ENCODE measurements around the gene PYCARD.

DNA sequence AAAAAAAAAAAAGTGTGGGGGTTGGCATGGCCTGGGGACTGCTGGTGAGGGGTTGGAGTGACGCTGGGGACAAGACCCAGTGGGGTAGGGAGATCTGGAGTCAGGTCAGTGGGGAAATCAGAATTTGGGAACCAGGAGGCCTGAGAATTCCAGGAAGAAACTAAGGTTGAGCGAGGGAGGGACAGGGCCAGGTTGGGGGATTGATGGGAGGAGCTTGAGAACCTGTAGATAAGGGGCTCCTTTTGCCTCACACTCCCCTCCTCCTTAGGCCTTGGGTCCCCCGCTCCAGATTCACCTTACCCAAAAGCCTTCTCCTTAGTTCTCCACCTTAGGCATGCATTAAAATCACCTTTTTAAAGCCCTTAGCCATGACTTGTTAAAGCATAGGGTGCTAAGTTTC is 22.6 kb upstream of the PYCARD start:
- no peak for TF ChIP-seq POLR2A (IDR thresholded peaks at IDR 0.05)
- TF ChIP-seq, protein P1, sequence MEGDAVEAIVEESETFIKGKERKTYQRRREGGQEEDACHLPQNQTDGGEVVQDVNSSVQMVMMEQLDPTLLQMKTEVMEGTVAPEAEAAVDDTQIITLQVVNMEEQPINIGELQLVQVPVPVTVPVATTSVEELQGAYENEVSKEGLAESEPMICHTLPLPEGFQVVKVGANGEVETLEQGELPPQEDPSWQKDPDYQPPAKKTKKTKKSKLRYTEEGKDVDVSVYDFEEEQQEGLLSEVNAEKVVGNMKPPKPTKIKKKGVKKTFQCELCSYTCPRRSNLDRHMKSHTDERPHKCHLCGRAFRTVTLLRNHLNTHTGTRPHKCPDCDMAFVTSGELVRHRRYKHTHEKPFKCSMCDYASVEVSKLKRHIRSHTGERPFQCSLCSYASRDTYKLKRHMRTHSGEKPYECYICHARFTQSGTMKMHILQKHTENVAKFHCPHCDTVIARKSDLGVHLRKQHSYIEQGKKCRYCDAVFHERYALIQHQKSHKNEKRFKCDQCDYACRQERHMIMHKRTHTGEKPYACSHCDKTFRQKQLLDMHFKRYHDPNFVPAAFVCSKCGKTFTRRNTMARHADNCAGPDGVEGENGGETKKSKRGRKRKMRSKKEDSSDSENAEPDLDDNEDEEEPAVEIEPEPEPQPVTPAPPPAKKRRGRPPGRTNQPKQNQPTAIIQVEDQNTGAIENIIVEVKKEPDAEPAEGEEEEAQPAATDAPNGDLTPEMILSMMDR (IDR thresholded peaks at IDR 0.05), result no peak

Data from adrenal gland (tissue), 5 donors.